HG03066 (cell line): Measurements from ENCODE around the gene NFYA.

Experiments used
- ATAC-seq: cut with Tn5 transposase; IDR thresholded peaks from one replicate; pipeline ENCODE4 v1.9.1; 2021; ENCODE audit warnings: low read depth; ENCODE audit not compliant: unreplicated experiment

NFYA gene

GRCh38 chr6:41072836-41073202, at the start of gene NFYA:
Gene NFYA, plus strand, starts transcription at chr6:41072974. Its CDS starts 6,116 bp downstream, at chr6:41079090.
- ATAC-seq, result peak; percentile 60

DNA sequence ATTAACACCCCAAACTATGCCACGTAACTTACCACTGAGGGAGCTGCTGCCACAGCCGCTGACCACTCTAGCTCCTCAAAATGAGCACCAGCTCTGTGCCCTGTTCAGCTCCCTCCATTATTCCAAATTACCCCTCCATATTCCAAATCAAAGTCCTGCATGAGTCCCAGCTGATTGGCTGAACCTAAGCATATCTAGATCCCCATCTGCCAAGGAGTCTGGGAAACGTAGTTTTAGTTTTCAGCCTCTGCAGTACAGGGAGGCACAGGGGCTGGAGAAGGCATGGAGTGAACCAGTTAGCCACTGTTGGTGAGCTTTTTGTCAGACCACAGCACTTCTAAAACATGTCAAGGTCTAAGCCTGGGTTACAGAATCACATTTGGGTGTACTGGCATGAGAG, 49.7 kb upstream of the NFYA start:
- no peak for ATAC-seq

GRCh38 chr6:41025966-41026530, 46.7 kb upstream of the NFYA start:
- no peak for ATAC-seq

- ATAC-seq, result no peak
Measured at GRCh38 chr6:41027241-41027640, 45.5 kb upstream of the NFYA start.

DNA sequence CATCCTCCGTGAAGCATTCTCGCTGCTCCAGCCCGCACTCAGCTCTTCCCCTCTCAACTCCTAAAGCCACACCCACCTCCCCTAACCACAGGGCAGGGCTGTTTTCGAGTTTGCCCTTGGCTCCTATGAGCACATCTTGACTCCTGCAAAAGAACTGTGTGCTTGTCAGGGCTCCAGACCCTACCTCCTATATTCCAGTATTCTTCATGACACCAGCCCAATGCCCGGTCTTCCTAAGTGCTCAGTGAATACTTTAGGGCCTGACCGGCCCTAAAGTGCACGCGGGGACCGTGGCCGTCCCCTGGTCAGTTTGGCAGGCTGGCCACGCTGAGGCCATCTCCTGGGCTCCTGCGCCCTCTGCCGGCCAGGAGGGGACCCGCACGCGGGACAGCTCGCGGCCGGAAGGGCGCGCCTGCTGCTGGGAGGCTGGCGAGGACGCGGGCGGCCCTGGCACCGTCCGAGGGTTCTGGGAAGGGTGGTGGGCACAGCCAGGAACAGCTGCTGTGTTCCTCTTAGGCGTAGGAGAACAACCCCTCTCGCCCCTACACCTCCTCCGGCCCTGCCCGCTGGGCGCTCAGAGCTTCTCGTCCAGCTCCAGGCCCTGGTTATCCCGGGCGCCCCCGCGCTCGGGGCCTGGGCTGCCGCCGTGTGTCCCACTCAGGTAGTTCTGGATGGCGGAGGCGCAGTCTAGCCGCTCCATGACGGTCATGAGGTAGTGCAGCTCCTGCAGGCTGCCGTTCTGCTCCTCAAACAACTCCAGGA, 44.8 kb upstream of the NFYA start:
- ATAC-seq, result peak; percentile 79

DNA sequence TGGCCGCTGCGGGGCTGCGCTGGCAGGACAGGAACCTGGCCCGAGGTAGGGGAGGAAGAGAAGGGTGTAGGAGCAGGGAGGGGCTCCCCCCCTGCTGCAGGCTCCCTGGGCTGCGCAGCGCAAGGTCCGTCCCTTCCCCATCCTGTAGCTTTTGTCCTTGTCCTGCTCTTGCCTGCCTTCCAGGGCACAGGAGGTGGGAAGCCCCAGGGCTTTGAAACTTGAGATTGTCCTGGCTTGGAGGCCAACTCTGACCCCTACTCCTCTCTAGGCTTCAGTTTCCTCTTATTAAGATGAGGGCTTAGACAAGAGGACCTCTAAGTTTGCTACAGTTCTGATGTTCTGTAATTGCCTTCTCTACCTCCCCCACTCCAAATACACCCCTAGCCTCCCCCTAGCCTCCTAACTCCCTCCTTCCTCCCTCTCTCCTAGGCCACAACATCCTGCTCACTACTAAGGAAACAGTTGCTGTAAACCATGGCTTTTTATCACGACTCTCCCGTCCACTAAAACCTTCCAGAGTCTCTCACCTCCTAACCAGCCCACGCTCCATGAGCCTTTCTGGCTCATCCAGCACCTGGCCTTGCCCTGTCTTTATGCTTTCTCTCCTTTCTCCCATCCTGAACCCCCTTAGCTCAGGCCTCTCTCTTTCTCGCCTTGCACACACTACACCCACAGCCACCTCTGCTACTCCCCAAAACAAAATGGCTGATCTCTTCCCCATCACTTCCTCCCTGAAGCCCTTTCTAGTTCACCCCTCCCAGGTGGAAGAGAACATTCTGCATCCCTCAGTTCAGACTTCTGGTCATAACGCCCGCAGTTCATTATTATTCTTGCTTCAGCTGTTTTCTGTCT, 44.0 kb upstream of the NFYA start:
- ATAC-seq, result peak; percentile 56

- no peak for ATAC-seq
Measured at GRCh38 chr6:41032830-41033229, 39.9 kb upstream of the NFYA start.

DNA sequence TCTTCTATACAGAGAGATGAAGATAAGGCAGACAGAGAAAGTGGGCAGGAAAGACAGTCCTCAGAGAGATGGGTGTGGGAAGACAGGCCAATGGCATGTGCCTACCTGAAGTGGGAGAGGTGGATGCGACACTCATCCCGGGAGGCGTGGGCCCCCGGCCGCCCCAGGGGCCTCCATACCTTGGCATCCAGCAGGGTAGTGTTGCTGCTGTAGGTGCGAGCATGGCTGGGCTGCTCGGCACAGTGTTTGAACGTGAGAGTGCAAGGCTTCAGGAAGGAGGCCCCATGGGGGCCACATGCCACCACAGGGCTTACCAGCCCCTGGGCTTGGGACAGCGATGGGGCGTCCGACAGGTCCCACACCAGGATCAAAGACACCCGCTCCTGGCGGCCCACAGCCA, 39.0 kb upstream of the NFYA start:
- no peak for ATAC-seq

DNA sequence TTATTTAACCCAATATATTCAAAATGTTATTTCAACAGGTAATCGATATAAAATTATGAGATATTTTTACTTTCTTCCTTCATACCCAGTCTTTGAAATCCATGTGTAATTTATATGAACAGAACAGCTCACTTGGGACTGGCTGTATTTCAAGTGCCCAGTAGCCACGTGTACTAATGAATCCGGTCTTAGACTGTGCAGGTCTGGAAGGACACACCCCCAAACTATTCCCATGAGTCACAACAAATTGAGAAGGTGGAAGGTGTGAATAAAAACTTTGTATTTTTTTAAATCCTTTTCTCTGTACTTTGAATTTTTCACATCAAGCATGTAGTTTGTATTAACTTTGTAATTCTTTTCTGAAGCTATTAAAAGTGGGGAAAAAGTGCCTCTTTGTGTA, 36.6 kb upstream of the NFYA start:
- no peak for ATAC-seq

DNA sequence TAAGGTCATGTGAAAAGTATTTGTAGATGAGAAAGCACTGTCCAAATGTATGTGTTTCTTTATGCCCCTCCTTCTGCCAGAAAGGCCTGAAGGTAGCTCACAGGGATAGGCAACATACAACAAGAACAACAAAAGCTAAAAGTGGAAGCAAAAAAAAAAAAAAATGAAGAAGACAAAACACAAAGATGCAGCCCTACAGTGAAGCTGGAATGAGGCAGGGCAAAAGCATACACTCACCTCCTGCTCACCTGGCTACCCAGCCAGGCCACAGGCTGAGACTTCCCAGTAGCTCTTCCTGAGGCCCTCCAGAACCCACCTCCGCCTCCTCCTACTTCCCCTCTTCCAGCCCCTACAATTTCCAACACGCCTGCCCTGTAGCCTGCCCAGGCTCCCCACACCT, 36.2 kb upstream of the NFYA start:
- ATAC-seq, result no peak

GRCh38 chr6:41037107-41037900, 35.5 kb upstream of the NFYA start:
- no peak for ATAC-seq

GRCh38 chr6:41038205-41038604, 34.6 kb upstream of the NFYA start:
- no peak for ATAC-seq

DNA sequence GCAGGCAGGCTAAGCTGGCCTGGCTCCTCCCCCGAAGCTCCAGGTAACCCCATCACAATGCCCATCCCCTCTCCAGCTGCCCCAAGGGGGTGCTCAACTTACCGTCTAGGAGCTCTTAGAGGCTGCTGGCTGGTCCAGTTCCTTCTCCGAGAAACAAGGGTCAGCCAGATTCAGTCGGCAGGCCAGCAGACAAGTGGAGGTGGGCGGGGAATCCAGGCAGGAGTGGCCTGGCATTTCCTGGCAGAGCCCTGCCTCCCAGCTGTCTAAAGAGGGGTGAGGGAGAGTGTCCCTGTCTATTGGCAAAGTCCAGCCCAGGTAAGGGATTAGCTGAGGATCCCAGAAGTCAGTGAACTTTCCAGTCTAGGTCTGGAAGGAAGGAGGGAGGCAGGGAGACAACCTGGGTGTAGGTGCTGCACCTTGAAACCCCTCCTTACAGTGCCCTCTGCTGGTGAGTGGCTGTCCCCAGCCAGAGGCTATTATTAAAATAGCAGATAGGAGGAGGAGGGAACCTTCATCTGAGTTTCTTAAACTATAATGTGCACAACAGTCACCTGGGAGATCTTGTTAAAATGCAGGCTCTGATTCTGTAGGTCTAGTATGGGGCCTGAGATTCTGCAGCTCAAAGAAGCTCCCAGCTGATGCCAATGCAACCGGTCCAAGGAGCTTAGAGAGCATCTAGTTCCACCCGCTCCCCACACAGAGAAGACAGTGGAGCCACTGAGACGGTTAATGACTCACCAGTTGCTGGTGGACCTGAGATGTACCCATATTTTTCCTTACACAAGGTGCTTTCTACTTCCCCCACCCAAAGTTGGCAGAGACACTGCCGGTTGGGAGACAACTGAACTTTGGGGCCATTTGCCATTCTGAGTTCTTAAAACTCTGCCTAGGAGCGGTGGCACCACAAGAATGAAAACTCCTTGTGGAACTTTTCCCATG, 33.4 kb upstream of the NFYA start, which contains the start of gene UNC5CL:
Gene UNC5CL, minus strand, starts transcription at position 162 of the 939 bp plus-strand sequence. CDS start 4,147 bp downstream, outside the sequence.
- no peak for ATAC-seq

GRCh38 chr6:41040101-41040939, 32.5 kb upstream of the NFYA start:
- no peak for ATAC-seq

GRCh38 chr6:41040940-41041536, 31.7 kb upstream of the NFYA start:
- no peak for ATAC-seq

DNA sequence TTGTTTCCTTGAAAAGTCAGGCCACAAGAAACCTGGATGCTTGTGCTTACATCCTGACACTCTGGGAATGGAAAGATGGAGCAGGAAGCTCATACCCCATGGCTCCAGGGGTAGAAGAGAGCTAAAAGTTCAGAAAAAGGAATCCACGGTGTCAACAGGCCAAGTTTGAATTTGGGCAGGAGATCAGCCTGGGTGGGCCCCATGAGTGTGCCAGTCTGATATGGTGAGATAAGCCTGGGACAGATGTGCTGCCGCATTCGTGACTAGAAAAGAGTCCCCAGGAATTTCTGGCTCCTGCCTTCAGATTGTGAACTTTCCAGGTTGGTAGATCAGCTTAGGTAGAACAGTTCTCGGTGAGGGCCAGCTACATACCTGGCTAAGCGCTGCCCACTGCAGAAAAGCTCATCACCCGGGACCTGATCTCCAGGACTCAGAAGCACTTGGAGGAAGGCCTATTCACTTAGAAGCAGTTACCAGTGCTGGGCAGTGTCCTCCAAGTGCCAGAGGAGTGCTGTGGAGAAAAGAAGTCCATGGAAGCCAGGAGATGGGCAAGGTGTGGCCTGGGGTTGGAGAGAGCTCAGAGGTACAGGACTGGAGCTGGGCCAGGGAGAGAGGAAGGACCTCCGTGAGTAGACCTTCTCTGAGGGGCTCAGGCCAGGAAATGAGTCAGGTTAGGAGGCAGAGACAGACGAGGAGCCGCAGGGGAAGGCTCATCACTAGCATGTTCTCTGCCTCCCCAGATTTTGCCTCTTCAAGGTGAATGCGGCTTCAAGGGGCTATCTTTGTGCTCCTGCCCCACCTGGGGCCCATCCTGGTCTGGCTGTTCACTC, 30.3 kb upstream of the NFYA start, which contains the start of gene TSPO2:
Gene TSPO2, plus strand, starts transcription at position 242 of the 830 bp plus-strand sequence. Its CDS starts 519 bp downstream, at position 761.
- no peak for ATAC-seq

GRCh38 chr6:41043151-41043550, 29.6 kb upstream of the NFYA start:
- ATAC-seq, result no peak
